Activated CD8-positive, alpha-beta T cell treated with anti-CD3 and anti-CD28 coated beads for 36 hours (primary cell): ENCODE data around the gene OR1F1. TPM values are rescaled to one million over a fixed set of nuclear protein-coding genes. Genes with fewer than 3 reads are reported as not detected.
"Not testable (repeated sequence)": the region's sequence is repeated elsewhere in the genome, so short reads cannot be mapped to it uniquely, and the experiment has no call there.

Source experiments
- ATAC-seq: fragments of 200-7000 bp; cut with Tn5 transposase; one replicate; pipeline ENCODE4 v1.10.0; 2021; ENCODE audit warnings: mild to moderate bottlenecking, moderate library complexity
- CTCF ChIA-PET: fragments of 350-600 bp; sonication (Branson Sonifier 250); formaldehyde crosslinking; loops from one replicate; lab custom pipeline; 2021; ENCODE audit warnings: antibody characterized with exemption; lab: Charles Lee
- POLR2A ChIA-PET: fragments of 350-600 bp; sonication (Branson Sonifier 250); formaldehyde crosslinking; loops from one replicate; lab custom pipeline; 2021; ENCODE audit warnings: antibody characterized with exemption; lab: Charles Lee
- DNase-seq: peaks from one replicate; pipeline ENCODE4 v3.0.0-alpha.2; 2020
- H3K27ac Mint-ChIP-seq: one replicate; pipeline ENCODE4 v1.8.0; 2021; ENCODE audit warnings: mild to moderate bottlenecking, mixed read lengths
- H3K27me3 Mint-ChIP-seq: one replicate; pipeline ENCODE4 v1.8.0; 2021; ENCODE audit warnings: mixed read lengths
- H3K36me3 Mint-ChIP-seq: one replicate; pipeline ENCODE4 v1.8.0; 2021; ENCODE audit warnings: low read depth, mixed read lengths
- H3K4me1 Mint-ChIP-seq: one replicate; pipeline ENCODE4 v1.8.0; 2021; ENCODE audit warnings: low read depth, mixed read lengths
- H3K4me3 Mint-ChIP-seq: one replicate; pipeline ENCODE4 v1.8.0; 2021; ENCODE audit warnings: mild to moderate bottlenecking, moderate library complexity, mixed read lengths
- H3K9me3 Mint-ChIP-seq: one replicate; pipeline ENCODE4 v1.8.0; 2021; ENCODE audit warnings: mixed read lengths
- intact Hi-C: fragments of 100-400 bp; cut with micrococcal nuclease; formaldehyde crosslinking; loops from one replicate; pipeline ENCODE4 v1.10.0; 2022
- total RNA-seq, 2 experiments: library from RNA; stranded (reverse); gene quantifications; one replicate each; pipeline ENCODE4 v1.2.3, GENCODE V29; 2021
- TF ChIP-seq, protein P1 (sequence below): fragments of 200-600 bp; IDR thresholded peaks from one replicate; pipeline ENCODE4 v1.8.0; 2022; ENCODE audit warnings: antibody characterized with exemption, mild to moderate bottlenecking

OR1F1 gene
- total RNA-seq, result not detected

DNA sequence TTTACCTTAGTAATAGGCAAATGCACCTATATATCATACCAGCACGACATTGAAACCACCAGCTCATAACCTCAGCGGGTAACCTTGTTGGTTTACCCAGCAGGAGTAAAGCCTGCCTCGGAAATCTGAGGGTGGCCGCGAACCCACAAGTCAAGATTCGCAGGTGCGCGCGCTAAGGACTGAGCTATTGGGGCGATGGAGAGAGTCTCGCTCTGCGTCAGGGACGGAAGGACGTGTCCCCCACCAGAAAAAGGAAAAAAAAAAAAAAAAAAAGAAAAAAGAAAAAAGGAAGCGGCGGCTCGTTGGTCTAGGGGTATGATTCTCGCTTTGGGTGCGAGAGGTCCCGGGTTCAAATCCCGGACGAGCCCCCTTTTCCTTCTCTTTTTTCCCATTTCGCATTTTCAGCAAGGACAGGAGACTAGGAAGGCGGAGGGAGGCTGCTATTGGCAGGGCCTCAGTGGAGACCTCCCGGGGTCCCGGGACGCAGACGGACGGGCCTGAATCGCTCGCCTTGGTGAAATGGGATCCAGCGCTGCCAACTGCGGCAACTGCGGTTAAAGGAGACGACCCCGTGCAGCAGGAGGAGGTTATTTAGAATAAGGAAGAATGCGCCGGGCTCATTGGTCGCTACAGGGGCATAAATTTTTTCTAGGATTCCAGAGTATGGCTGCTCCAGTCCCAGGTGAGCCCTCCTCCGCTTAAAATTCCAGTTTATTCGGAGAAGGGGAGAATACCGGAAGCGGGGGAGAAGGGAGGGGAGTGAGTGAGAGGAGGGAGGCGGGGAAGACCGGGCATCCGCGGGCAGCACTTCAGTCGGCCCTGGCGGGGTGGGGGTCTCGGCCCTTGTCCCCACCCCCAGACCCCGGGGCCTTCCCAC, at the start of gene OR1F1:
OR1F1 (plus strand) TSS at position 407 of the 877 bp plus-strand sequence.
- DNase-seq (peak; percentile 88), ATAC-seq (peak; percentile 37)
- Mint-ChIP-seq H3K27ac (peak within 1 kb of the TSS; percentile 79), H3K4me1 (peaks cover 50% of the 10 kb centered on the region), H3K27me3 (peaks cover 68% of the 10 kb centered on the region), H3K36me3 (peaks cover 2% of the 10 kb centered on the region), H3K9me3 (no peaks in the 10 kb centered on the region), H3K4me3 (peak within 1 kb of the TSS; percentile 73)
- CTCF ChIA-PET, result interaction anchor here (1.1 kb wide), 1 partner anchor 16 kb away, joined by 8 read pairs; no protein-coding TSS in a partner anchor
- intact Hi-C loops, result loop anchor here (10.0 kb wide), 1 partner anchor 317 kb away; the partner anchor contains the start of gene CLUAP1
- TF ChIP-seq, protein P1, sequence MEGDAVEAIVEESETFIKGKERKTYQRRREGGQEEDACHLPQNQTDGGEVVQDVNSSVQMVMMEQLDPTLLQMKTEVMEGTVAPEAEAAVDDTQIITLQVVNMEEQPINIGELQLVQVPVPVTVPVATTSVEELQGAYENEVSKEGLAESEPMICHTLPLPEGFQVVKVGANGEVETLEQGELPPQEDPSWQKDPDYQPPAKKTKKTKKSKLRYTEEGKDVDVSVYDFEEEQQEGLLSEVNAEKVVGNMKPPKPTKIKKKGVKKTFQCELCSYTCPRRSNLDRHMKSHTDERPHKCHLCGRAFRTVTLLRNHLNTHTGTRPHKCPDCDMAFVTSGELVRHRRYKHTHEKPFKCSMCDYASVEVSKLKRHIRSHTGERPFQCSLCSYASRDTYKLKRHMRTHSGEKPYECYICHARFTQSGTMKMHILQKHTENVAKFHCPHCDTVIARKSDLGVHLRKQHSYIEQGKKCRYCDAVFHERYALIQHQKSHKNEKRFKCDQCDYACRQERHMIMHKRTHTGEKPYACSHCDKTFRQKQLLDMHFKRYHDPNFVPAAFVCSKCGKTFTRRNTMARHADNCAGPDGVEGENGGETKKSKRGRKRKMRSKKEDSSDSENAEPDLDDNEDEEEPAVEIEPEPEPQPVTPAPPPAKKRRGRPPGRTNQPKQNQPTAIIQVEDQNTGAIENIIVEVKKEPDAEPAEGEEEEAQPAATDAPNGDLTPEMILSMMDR, result no peak
- POLR2A ChIA-PET, result interaction anchor here (1.0 to 2.1 kb wide), 7 partner anchors 9 to 95 kb away, joined by 3 to 7 read pairs (median 4); partner anchors contain the start of gene ZNF263

DNA sequence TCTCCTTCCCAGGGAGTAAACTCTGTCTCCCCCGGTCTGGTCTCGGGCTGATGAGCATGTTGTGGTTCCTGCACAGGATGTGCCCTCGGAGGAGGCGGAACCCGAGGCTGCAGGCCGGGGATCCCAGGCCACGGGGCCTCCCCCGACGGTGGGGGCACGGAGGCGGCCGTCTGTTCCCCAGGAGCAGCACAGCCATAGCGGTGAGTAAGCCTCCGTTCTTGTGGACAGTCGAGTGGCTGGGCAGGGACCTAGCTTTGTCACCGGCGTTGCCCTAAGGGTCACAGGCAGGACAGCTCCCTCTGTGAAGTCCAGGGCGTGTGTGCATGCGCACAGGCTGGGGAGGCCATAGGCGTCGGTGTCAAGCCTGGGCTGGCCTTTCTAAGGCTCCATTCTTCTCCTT, 49.7 kb upstream of the OR1F1 start:
- Mint-ChIP-seq H3K9me3 (no peaks in the 10 kb centered on the region), H3K4me3 (no peak overlapping the region), H3K4me1 (peaks cover 8% of the 10 kb centered on the region), H3K27ac (no peak overlapping the region), H3K36me3 (peaks cover 8% of the 10 kb centered on the region), H3K27me3 (no peaks in the 10 kb centered on the region)
- intact Hi-C loops, result no loop called here
- DNase-seq, result no peak
- ChIA-PET POLR2A (interaction anchor here (1.4 kb wide), 1 partner anchor 9 kb away, joined by 4 read pairs; no protein-coding TSS in a partner anchor), CTCF (interaction anchor here (1.0 to 1.2 kb wide), 3 partner anchors 9 to 79 kb away, joined by 3 to 6 read pairs (median 4); no protein-coding TSS in a partner anchor)
- no peak for ATAC-seq
- TF ChIP-seq, protein P1, result no peak

GRCh38 chr16:3138823-3139426, 49.1 kb upstream of the OR1F1 start:
- CTCF ChIA-PET, result interaction anchor here (1.0 to 2.5 kb wide), 3 partner anchors 9 to 44 kb away, joined by 3 to 15 read pairs (median 4); no protein-coding TSS in a partner anchor
- H3K27me3 Mint-ChIP-seq, result no peaks in the 10 kb centered on the region

DNA sequence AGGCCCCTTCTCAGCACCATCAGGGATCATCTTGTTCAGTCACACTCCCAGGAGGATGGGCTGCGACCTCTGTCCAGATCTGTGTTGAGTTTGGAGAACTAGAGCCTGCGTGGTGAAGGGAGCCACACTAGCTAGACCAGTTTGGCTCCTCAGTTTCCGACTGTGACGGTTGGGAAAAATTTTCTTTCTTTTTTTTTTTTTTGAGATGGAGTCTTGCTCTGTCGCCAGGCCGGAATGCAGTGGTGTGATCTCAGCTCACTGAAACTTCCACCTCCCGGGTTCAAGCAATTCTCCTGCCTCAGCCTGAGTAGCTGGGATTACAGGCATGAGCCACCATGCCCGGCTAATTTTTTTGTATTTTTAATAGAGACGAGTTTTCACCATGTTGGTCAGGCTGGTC, 48.4 kb upstream of the OR1F1 start:
- H3K4me1 Mint-ChIP-seq, H3K9me3 Mint-ChIP-seq, H3K4me3 Mint-ChIP-seq, DNase-seq, intact Hi-C loops, H3K36me3 Mint-ChIP-seq, H3K27me3 Mint-ChIP-seq, H3K27ac Mint-ChIP-seq, ATAC-seq: not testable (repeated sequence)
- POLR2A ChIA-PET, result interaction anchor here (0.8 to 1.7 kb wide), 3 partner anchors 8 to 11 kb away, joined by 4 to 5 read pairs (median 4); no protein-coding TSS in a partner anchor
- CTCF ChIA-PET, result interaction anchor here (1.0 to 2.5 kb wide), 4 partner anchors 9 to 43 kb away, joined by 3 to 15 read pairs (median 4); no protein-coding TSS in a partner anchor

More at GRCh38 chr16:3138823-3139426, 49.1 kb upstream of the OR1F1 start:
- H3K4me3 Mint-ChIP-seq, result no peak overlapping the region
- intact Hi-C loops, result no loop called here
- peaks cover 8% of the 10 kb centered on the region for H3K36me3 Mint-ChIP-seq
- H3K27ac Mint-ChIP-seq, result no peak overlapping the region
- TF ChIP-seq, protein P1, result no peak
- POLR2A ChIA-PET, result interaction anchor here (0.8 to 1.7 kb wide), 3 partner anchors 9 to 12 kb away, joined by 4 to 5 read pairs (median 4); no protein-coding TSS in a partner anchor
- H3K9me3 Mint-ChIP-seq, result no peaks in the 10 kb centered on the region
- peaks cover 7% of the 10 kb centered on the region for H3K4me1 Mint-ChIP-seq
- DNase-seq (no peak), ATAC-seq (no peak)
